ENCODE data around the gene SBK1.
"Not testable (repeated sequence)": the region's sequence is repeated elsewhere in the genome, so short reads cannot be mapped to it uniquely, and the experiment has no call there.

SBK1 gene

DNA sequence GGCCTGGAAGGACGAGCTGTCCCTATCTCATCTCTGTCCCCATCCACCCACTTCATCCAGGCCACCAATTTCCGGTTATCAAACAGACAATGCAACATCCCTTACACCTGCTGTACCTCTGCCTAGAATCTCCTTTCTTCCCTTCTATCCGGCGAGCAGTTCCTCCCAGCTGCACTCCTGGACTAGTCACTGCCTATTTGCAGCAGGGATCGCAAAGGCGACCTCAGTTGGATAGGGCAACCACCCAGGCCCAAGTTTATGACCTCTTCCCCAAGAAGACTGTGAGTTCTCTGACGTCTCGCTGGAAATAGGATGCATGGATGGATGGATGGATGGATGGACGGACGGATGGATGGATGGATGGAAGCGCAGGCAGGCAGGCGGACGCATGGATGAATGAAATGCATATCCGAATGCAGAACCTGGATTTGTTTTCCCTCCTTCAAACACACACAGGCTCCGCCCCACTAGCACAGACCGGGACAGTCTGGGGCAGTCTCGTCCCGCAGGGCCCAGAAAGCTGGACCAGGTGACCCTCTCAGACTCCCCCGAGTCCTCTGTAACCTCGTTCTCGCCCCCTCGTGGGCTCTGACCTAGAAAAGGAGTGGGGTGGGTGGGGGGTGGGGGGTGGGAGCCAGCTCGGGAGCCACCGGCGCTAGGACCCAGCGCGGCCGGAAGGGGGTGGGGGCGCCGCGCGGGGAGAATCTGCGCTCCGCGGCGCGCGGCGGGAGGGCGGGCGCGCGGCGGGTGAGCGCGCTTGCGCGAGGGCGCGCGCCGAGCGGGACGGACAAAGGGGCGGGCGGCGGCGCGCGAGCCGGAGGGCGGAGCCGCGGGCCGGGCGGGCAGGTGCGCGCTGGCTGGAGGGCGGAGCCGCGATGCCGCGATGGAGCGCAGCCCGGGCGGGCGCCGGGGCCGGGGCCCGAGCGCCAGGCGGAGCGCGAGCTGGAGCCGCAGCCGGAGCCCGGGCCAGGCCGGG is at the start of gene SBK1:
Gene SBK1, plus strand, starts transcription at position 875 of the 976 bp plus-strand sequence. CDS start 24,867 bp downstream, outside the sequence.
- DNase-seq (ENCODE audit: low read depth): no peak

DNA sequence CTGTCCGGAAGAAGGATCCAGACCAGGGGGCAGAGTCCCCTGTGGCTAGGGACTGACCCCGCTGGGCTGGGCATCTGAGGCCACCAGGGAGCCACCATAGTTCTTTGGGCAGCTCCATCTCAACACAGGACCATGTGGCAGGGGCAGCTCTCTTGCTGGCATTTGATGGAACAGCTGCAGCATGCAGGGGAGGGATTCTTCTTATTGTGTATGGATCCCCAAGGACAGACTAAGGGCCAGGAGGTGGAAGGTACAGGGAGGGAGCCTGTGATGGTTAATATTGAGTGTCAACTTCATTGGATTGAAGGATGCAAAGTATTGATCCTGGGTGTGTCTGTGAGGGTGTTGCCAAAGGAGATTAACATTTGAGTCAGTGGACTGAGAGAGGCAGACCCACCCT is 42.8 kb upstream of the SBK1 start:
- not testable (repeated sequence) for DNase-seq (ENCODE audit: low read depth)

DNA sequence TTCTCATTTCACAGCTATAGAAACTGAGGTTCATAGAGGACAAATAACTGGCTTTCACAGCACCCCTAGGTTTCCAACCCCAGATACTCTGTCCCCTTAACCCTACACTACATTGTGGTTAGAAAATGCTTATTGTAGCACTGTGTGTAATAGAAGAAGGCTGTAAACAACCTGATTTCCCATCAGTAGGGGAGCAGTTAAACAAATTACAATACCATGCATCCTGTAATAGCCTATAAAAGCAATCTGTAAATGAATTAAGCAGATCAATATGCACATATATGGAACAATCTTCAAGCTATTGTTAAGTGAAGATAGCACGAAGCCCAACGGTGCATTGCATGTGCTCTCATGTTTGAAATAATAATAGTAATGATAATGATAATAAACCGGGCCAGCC is 41.3 kb upstream of the SBK1 start:
- no peak for DNase-seq (ENCODE audit: low read depth)

DNA sequence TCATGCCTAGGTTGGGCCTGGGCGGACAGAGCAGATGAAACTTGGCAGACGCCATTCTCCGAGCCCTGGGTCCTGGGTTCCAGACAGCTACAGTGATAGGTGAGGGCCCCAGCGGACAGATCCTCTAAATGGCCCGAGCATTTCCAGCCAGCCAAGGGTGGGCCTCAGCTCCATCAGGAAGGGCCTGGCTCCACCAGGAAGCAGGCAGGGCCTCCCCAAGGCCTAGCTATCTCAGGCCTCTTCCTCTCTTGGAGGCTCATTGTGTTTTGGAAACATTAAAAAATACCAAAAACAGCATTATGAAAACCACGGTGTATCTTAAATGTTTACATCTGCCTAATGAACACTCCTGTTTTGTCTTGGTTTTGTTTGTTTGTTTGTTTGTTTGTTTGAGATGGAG is 38.2 kb upstream of the SBK1 start:
- no peak for DNase-seq (ENCODE audit: low read depth)

DNA sequence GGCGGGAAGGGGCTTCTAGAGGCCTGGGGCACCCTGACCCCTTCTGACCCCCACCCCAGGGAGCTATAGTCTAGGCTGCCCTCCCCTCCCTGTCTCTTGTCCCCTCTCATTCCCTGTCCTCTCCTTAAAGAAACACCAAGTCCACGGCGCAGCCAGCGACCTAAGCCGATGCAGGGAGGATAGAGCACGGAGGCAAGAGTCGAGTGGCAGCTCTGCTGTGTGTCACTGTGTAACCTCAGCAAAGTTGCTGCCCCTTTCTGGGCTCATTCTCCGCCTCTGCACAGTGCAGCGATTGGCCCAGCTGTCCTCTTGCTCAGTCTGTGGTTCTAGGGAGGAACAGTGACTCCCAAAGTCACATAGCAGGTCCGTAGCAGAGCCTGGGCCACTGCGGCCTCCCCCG is 36.5 kb upstream of the SBK1 start:
- no peak for DNase-seq (ENCODE audit: low read depth)

DNA sequence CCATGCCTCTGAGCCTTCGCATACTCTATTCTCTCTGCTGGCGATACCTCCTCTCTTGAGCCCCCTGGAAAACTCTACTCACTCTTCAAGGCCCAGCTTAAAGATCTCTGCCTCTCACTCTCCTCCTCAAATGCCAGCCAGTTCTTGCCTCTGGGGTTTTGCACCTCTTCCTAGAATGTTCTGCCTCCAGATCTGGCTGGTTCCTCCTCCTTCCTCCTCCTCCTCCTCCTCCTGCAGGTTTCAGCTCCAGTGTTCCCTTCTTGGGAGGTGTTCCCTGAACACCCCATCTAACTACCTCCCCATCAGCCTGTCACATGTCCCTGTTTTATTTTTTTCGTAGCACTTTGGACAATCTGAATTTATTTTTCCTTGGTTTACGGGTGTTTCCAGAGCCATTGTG is 35.1 kb upstream of the SBK1 start:
- DNase-seq (ENCODE audit: low read depth): no peak

DNA sequence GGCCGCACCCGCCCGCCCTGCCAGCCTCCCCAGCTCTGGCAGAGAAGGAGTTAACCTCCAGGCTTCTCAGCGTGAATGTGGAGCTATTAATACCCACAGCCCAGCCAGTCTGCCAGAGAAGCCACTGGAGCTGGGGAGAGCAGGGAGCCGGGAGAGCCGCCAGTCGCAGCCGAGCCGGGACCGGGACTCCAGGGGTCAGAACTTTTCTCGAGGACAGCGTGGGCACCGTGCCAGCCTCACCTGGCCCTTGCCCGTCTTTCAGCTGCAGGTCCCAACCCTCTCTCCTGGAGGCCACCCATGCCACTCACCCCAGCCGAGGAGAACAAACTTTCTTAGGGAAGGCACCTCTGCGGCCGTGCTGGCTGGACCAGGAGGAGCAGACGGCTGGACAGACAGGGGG is 33.8 kb upstream of the SBK1 start:
- no peak for DNase-seq (ENCODE audit: low read depth)

DNA sequence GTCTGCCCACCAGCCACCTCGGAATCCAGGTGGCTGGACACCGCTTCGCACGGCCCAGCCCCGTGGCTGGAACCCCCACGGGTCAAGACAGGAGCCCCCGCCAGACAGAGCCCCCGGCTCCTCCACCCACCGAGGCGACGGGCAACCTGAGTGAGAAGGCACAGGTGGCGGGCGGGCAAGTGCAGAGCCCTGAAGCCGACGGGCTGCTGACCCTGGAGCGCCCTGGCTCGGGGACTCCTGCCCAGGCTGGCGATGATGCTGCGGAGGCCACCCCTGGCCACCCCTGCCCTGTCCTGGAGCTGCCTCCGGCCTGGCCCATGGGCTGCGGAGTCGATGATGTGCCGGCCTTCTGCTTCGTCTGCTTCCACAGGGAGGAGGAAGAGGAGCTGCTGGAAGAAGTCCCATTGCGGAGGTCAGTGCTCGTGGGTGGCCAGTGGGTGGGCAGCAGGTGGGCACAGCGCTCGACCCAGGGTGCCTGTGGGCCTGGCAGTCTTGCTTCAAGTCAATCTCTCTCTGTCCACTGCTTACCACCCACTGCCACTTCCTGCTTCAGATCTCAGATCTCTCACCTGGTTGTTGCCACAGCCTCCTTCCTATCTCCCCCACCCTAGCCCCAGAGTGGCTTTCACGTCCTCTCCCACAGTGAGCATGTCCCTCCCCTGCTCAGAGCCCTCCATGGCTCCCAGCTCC is 33.1 kb upstream of the SBK1 start:
- no peak for DNase-seq (ENCODE audit: low read depth)

DNA sequence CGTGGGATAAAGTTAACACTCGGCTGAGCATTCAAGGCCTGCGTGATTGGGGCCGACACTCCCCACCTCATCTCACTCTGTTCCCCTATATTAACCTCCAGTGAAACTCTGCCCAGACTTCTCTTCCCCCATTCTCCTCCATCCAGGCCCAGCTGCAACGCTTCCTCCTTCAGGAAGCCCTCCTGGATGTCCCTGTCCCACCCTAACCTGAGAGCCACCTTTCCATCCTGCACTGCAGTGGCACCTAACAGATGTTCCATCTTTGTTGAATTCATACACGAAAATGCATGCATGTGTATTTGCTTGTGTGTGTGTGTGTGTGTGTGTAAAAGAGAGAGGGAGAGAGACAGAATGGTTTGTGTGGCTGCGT is 32.6 kb upstream of the SBK1 start:
- DNase-seq (ENCODE audit: low read depth): no peak

DNA sequence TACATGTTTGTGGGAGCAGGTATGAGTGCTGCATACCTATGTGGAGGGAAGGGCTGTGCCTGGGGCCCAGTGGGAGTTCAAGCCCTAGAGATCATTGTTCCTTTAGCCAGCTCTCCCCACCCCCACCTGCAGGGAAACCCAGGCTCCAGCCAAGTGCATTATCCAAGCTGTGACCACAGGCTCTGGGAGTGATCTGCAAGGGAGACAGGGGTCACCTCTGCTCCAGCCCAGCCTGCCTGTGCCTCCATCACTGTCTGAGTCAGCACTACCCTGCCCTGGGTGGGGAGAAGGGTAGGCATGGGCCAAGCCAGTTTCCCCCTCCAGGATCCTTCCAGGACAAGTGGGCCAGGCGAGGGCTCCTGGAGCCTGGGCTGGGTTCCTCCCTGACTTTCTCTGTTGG is 32.1 kb upstream of the SBK1 start:
- no peak for DNase-seq (ENCODE audit: low read depth)

DNA sequence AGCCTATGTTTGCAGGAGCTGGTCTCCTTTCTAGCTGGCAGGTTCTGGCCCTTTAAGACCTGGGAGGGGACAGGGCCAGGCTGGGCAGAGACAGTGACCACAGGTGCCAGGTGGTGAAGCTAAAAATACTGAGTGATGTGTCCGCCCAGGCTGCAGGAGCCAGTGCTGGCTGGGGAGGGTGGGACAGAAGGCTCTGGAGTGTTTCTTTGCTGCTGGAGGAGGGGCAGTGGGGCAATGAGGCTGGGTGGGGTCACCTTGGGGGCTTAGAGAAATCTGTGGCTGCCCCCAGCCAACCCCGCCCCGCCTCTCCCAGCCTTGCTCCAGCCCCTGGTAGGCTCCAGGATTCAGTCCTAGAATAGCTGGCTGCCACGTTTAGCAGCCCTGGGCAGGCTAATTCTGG is 30.4 kb upstream of the SBK1 start:
- no peak for DNase-seq (ENCODE audit: low read depth)

DNA sequence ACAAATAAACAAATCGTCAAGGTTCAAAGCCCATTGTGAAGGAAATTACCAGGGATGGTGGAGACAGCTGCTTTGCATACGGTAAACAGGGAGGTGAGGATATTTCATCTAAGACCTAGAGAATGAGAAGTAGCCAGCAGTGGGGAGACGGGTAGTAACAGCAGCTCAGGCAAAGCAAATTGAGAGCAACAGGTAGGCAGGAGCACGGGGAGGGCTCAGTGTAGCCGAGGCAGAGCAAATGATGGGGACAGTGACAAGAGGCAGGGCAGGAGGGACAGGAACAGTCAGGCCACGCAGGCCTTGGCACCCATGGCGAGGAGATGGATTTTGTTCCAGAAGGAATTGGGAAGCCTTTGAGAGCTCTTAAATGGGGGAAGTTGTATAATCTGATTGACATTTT is 29.0 kb upstream of the SBK1 start:
- no peak for DNase-seq (ENCODE audit: low read depth)

DNA sequence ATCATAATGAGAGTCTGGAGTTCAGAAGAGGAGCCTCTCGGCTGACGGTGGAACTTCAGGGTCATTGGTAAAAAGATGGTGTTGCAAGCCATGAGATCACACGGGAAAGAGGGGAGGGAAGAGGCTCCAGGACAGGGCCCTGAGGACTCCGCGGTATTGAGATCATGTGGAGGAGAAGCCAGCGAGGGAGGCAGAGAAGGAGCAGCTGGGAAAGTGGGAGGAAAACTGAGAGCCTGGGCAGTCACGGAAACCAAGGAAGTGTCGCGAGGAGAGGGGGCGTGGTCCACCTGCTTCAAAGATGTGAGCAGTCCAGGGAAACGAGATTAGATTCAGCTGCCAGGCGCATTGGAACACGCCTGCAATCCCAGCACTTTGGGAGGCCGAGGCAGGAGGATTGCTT is 27.7 kb upstream of the SBK1 start:
- DNase-seq (ENCODE audit: low read depth): peak; percentile 32

DNA sequence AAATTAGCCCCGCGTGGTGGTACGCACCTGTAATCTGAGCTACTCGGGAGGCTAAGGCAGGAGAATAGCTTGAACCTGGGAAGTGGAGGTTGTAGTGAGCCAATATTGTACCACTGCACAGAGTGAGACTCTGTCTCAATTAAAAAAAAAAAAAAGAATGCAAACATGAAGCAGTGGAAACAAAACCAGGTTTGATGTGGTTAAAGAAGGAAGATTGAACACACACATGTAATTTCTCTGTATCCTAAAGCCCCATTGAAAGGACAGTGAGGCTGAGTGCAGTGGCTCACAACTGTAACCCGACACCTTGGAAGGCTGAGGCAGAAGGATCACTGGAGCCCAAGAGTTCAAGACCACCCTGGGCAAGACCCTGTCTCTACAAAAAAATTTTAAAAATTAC is 26.5 kb upstream of the SBK1 start:
- DNase-seq (ENCODE audit: low read depth): no peak

DNA sequence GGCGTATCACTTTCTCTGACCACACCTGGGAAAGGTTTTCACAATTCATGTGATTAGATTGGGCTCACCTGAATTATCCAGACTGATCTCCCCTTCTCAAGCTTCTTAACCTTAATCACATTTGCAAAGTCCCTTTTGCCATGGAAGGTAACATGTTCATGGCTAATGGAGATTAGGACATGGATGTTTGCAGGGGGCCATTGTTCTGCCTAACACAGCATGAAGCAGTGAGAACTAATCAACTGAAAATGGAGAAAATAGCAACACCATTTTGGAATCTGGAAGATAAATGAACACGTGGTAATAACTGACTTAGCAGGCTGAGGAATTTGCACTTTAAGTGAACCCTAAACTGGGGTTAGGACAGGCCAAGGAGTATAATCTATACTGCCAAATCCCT is 25.0 kb upstream of the SBK1 start:
- DNase-seq (ENCODE audit: low read depth): no peak

DNA sequence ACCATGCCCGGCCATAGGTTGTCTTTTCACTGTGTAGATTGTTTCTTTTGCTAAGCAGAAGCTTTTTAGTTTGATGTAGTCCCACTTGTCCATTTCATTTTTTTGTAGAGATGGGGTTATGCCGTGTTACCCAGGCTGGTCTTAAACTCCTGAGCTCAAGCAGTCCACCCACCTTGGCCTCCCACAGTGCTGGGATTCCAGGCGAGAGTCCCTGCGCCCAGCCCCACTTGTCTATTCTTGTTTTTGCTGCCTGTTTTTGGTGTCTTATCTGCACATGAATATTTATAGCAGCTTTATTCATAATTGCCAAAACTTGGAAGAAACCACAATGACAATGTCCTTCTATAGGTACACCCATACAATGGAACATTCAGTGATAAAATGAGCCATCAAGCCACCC is 18.8 kb upstream of the SBK1 start:
- DNase-seq (ENCODE audit: low read depth): no peak

DNA sequence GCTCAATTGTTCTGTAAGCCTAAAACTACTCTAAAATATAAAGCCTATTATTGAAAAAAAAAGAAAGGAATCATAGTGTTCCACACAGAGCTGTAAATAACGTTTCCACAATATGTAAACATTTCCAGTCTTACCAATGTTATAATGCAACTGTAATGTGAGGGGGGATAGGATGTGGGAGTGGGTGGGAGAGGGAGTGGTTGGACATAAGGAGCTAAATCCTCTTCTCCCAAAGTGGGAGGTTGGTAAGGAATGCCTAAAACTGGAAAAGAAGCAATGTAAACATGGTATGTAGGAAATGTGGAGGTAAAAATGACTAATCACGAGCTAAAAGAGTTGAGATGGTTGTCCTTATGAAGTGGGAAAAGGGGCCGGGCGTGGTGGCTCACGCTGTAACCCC is 17.6 kb upstream of the SBK1 start:
- no peak for DNase-seq (ENCODE audit: low read depth)

DNA sequence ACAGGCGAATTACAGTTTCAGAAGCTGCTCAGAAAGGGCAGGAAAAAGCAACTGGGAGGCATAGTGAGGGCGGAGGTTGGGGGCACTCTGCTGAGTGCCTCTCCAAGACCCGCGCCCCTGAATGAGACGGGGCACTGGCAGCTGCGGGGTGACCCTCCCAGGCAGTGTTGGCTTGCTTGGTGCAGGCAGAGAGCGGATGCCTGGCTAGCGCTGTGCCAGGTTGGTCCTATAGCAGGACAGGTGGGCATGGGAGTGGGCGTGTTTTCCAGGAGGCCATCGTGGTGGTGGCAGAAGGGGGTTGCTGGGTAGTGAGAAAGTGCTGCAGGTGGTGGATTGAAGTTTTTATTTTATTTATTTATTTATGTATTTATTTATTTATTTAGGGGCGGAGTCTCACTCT is 16.0 kb upstream of the SBK1 start:
- no peak for DNase-seq (ENCODE audit: low read depth)

DNA sequence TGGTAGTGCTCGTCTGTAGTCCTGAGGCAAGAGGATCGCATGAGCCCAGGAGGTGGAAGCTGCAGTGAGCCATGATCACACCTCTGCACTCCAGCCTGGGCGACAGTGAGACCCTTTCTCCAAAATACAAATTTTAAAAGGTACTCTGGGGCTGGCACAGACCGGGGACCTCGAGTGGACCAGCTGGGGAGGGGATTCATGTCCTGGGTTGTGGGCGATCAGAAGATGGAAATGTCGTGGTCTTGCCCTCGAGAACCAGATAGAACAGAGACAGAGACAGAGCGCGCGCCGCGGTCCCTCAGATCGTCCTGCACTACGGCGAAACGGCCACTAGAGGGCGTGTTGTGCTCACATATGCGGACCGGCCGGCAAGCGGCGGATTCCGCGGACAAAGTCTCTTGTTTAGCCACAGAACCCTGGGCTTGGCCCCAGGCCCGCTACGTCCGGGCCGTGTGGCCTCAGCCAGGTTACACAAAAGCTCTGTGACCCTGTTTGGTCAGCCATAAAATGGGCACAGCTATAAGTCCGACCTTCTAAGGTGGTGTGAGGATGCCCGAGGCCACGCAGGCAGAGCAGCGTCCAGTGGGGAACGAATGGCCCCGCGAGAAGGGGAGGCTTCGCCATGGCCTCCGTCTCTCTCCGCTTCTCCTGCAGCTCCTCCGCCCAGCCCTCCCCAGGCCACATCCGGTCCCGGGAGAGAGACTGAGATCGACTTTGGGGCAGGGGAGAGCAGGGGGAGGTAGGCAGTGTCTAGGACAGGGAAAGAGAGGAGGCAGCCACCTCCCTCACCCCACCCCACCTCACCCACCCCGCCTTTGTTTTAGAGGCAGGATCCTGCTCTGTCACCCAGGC is 14.6 kb upstream of the SBK1 start:
- DNase-seq (ENCODE audit: low read depth): peak; percentile 47

DNA sequence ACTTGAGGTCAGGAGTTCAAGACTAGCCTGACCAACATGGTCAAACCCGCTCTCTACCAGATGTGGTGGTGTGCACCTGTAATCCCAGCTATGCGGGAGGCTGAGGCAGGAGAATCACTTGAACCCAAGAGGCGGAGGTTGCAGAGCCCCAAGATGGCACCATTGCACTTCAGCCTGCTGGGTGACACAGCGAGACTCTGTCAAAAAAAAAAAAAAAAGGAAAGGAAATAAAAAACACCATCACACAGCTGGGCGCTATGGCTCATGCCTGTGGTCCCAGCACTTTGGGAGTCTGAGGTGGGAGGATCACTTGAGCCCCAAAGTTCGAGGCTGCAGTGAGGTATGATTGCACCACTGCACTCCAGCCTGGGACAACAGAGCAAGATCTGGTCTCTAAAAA is 13.3 kb upstream of the SBK1 start:
- DNase-seq (ENCODE audit: low read depth): no peak

DNA sequence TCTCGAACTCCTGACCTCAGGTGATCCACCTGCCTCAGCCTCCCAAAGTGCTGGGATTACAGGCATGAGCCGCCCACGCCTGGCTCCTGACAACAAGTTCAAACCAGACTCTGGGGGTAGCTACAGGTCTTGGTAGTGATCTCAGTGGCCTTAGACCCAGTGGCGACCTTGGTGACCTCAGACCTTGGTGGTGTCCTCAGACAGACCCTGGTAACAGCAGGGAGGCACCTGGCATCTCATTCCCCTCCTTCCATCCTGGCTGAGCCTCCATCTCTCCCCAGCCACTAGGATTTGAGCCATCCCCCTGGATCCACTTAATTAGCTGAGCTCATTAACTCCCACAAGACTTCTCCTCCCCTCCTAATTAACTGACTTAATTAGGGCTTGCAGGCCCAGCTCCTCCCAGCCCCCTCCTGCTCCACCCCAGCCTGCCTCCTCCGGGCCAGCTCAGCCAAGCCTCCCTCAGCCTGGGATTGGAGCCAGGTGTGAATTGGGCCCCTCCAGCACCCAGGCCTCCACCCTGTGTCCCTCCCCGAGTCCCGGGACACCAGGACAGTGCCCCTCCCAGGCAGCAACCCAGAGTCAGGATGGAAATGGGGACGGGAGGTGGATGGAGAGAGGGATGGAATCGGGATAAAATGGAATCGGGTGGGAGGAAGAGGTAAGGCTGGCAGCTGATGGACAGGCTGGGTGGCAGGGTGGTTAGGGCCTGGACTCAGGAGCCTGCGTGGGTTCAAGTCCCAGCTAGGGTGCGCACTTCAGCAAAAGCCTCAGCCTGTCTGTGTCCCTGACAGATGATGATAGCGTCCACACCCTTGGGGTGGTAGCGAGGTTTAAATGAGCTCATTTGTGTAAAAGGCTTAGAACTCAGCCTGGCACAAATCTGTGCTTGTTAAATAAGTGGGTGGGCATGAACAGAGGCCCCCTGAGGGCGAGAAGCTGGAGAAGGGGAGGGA is 11.2 kb upstream of the SBK1 start:
- no peak for DNase-seq (ENCODE audit: low read depth)

Data from GM04504 (cell line).